Activated T-helper 9 cell treated with anti-CD3 and anti-CD28 coated beads, Interleukin-2, amount 50 U/mL, for 16 hours (primary cell): ENCODE results near the gene FLVCR2.

Experiments
- DNase-seq: peaks from one replicate; pipeline ENCODE4 v3.0.0-alpha.2; 2020; ENCODE audit warnings: low read depth

Gene FLVCR2

GRCh38 chr14:75630695-75631452 lies 52.5 kb downstream of the FLVCR2 start:
- DNase-seq: no peak

- no peak for DNase-seq
Measured at GRCh38 chr14:75631453-75631831, 53.0 kb downstream of the FLVCR2 start.

GRCh38 chr14:75634848-75635247 lies 56.4 kb downstream of the FLVCR2 start:
- no peak for DNase-seq

- DNase-seq: no peak
Measured at GRCh38 chr14:75636100-75636692, 57.8 kb downstream of the FLVCR2 start.

DNA sequence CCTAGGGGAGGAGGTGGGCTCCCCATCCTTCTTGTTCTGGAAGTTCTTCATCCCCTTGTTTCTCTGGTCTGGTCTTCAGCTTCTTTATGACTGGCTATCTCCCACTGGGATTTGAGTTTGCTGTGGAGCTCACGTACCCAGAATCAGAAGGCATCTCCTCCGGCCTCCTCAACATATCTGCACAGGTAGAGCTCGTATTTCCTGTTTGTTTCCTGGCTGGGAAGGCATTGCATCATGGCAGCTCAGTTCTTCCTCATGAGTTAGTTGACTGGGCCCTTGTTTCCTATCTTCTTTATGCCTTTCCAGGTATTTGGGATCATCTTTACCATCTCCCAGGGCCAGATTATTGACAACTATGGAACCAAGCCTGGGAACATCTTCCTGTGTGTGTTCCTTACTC lies 62.5 kb downstream of the FLVCR2 start:
- no peak for DNase-seq

GRCh38 chr14:75643985-75644384 lies 65.6 kb downstream of the FLVCR2 start:
- no peak for DNase-seq

DNA sequence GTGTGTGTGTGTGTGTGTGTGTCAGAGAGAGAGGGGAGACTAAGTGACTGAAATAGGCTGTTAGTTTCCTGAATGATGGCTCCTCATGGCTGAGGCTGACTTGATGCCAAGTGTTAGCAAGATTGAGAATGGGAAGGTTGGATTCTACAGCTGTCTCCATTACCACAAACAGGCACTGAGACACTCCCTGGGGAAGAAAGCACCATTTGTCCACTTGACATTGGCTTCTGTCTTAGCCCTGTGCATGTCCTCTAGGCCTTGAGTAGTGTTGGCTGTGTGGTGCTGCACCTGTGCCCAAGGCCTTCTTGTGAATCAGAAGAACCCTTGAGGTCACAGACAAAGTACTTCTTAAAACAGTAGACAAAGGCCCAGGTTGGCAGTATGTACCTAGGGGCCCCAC lies 66.6 kb downstream of the FLVCR2 start:
- DNase-seq: no peak

DNA sequence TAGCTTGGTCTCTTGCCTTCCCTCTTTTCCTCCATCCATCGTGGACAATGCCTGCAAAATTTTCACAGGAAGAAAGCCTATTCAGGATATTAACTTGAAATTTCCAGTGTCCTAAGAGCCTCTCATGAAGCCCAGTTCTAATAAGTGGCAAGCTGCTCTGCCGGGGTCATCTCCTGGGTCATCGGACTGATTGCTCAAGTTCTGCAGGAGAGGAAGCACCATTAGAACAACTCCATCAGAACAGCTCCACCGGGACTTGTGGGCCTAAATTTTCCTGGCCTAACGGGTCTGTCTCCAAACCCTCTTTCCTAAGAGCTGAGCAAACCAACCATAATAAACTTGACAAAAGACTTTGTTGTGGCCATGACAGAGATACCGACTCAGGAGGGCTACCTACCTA lies 68.3 kb downstream of the FLVCR2 start:
- DNase-seq: no peak

GRCh38 chr14:75647640-75648039 lies 69.2 kb downstream of the FLVCR2 start:
- no peak for DNase-seq

- no peak for DNase-seq
Measured at GRCh38 chr14:75648066-75648838, 69.8 kb downstream of the FLVCR2 start.

DNA sequence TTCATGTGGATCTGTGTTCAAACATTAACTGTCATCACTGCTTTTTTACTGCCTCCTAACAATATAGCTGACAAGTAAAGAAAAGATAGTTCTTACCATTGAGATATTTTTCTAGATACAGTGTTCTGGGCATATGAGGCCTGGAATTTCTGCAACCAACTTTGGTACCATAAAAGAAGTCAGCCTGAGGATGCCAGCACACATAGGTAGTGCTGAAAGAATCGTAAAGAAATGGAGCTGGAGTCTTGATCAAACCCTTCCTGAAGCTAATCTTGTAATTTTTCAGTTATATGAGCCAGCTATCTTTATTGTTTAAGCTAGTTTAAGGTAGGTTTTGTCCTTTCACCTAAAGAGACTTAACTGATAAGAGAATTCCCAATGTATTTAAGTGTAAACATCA lies 70.9 kb downstream of the FLVCR2 start:
- no peak for DNase-seq

GRCh38 chr14:75649773-75650172 lies 71.4 kb downstream of the FLVCR2 start:
- DNase-seq: no peak

GRCh38 chr14:75650253-75651058 lies 72.0 kb downstream of the FLVCR2 start:
- DNase-seq: no peak

DNA sequence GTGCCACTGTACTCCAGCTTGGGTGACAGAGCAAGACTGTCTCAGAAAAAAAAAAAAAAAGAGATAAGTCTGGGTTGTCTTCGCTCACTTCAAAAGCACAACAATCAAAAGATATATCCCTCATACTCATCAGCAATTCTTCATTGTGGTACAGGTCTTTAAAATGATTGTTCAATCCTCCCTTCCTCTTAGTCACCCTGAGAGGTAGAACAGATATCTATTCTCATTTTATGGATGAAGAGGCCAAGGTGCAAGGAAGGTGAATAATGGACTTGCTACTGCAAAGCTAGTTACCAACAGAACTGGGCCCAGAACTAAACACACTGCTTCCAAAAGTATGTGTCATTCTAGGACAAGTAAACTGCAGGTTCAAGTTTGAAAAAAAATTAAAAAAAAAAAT lies 75.1 kb downstream of the FLVCR2 start:
- DNase-seq: no peak

- peak; percentile 74 for DNase-seq
Measured at GRCh38 chr14:75654127-75654732, 75.8 kb downstream of the FLVCR2 start.

DNA sequence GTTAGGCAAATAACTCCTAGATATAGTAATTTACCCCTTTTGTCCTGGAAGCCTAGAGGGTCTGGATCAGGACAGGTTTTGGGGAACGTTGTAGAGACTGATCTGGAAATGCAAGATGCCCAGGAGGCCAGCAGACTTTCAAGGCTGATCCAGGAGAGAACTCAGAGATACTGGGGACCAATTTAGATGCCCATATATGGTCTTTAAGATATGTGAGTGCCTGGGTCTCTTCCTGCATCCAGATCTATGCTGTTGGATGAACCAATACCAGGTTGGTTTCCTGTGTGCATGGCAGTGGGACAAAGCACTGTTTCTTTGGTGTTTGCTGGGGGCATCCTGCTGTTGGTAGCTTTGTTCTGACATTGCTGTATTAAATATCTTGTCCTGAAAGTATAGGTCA lies 76.8 kb downstream of the FLVCR2 start:
- no peak for DNase-seq

GRCh38 chr14:75657331-75657730 lies 78.9 kb downstream of the FLVCR2 start:
- no peak for DNase-seq

DNA sequence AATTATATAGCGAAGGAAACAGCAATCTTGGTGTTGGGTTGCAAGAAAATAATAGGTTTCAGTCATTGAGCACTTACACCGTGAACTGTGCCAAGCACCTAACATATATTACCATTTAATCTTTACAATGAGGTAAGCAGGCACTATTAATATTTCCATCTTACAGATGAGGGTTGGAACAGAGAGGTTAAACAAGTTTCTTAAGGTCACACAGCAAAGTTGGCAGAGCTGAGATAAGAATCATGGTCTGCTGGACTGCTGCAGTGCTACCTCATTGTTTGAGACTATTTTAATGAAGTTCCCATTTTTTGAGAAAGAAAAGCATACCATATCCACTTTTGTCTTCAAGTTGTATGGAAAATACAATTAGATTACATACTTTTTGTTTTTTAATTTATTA lies 80.5 kb downstream of the FLVCR2 start:
- no peak for DNase-seq

GRCh38 chr14:75660238-75660629 lies 81.8 kb downstream of the FLVCR2 start:
- no peak for DNase-seq

GRCh38 chr14:75660630-75661498 lies 82.4 kb downstream of the FLVCR2 start, which contains the start of the genes ERG28 and TTLL5:
TSS of gene ERG28 (minus strand) at chr14:75660876. CDS start at chr14:75657502, 3,374 bp downstream.
TSS of gene TTLL5 (plus strand) at chr14:75661246. CDS start at chr14:75663150, 1,904 bp downstream.
- DNase-seq: peak; percentile 94

- no peak for DNase-seq
Measured at GRCh38 chr14:75661499-75661814, 83.0 kb downstream of the FLVCR2 start.
